Measurements from ENCODE around the gene SESN3.

The SESN3 gene

GRCh38 chr11:95222817-95223216 lies 8.2 kb downstream of the SESN3 start:
- Histone ChIP-seq H3F3A (ENCODE audit: insufficient read depth, low read length) (no peaks in the 10 kb centered on the region), H2AFZ (ENCODE audit: low read length) (no peak overlapping the region), H4K20me1 (ENCODE audit: insufficient read depth, low read length) (no peaks in the 10 kb centered on the region), H3K9ac (ENCODE audit: low read length) (no peak overlapping the region), H3K9me2 (replicated peaks; ENCODE audit: insufficient read depth, low read length) (no peaks in the 10 kb centered on the region), H3K27me3 (replicated peaks; ENCODE audit: insufficient read depth, low read length) (no peaks in the 10 kb centered on the region), H3K4me3 (ENCODE audit: low read length) (no peak overlapping the region), H3K4me2 (ENCODE audit: low read depth, low read length) (no peak overlapping the region), H3K9me3 (replicated peaks; ENCODE audit: insufficient read depth, low read length) (no peaks in the 10 kb centered on the region), H3K36me3 (replicated peaks; ENCODE audit: insufficient read depth, low read length) (no peaks in the 10 kb centered on the region), H3K4me1 (ENCODE audit: low read length) (no peaks in the 10 kb centered on the region), H3K79me2 (ENCODE audit: low read length) (no peaks in the 10 kb centered on the region), H3K27ac (ENCODE audit: low read length) (no peak overlapping the region)
- DNase-seq = no peak
- TF ChIP-seq CTCF (IDR thresholded peaks at IDR 0.05; ENCODE audit: low read length) (no peak), EZH2 (optimal IDR thresholded peaks at IDR 0.05; ENCODE audit: low read depth, low read length) (no peak), EZH2phosphoT487 (IDR thresholded peaks at IDR 0.05; ENCODE audit: low read length) (no peak)

GRCh38 chr11:95219599-95219998 lies 11.4 kb downstream of the SESN3 start:
- Histone ChIP-seq H3K36me3 (replicated peaks; ENCODE audit: insufficient read depth, low read length) (no peaks in the 10 kb centered on the region), H4K20me1 (ENCODE audit: insufficient read depth, low read length) (no peaks in the 10 kb centered on the region), H3F3A (ENCODE audit: insufficient read depth, low read length) (no peaks in the 10 kb centered on the region), H2AFZ (ENCODE audit: low read length) (no peak overlapping the region), H3K9me3 (replicated peaks; ENCODE audit: insufficient read depth, low read length) (no peaks in the 10 kb centered on the region), H3K4me1 (ENCODE audit: low read length) (no peaks in the 10 kb centered on the region), H3K9me2 (replicated peaks; ENCODE audit: insufficient read depth, low read length) (no peaks in the 10 kb centered on the region), H3K9ac (ENCODE audit: low read length) (no peak overlapping the region), H3K4me2 (ENCODE audit: low read depth, low read length) (no peak overlapping the region), H3K4me3 (ENCODE audit: low read length) (no peak overlapping the region), H3K79me2 (ENCODE audit: low read length) (no peaks in the 10 kb centered on the region), H3K27me3 (replicated peaks; ENCODE audit: insufficient read depth, low read length) (no peaks in the 10 kb centered on the region), H3K27ac (ENCODE audit: low read length) (no peak overlapping the region)
- DNase-seq = no peak
- TF ChIP-seq EZH2 (optimal IDR thresholded peaks at IDR 0.05; ENCODE audit: low read depth, low read length) (no peak), CTCF (IDR thresholded peaks at IDR 0.05; ENCODE audit: low read length) (no peak), EZH2phosphoT487 (IDR thresholded peaks at IDR 0.05; ENCODE audit: low read length) (no peak)

- Histone ChIP-seq H3K9me2 (replicated peaks; ENCODE audit: insufficient read depth, low read length) (no peaks in the 10 kb centered on the region), H3K79me2 (ENCODE audit: low read length) (no peaks in the 10 kb centered on the region), H3K4me2 (ENCODE audit: low read depth, low read length) (no peak overlapping the region), H3K27ac (ENCODE audit: low read length) (no peak overlapping the region), H2AFZ (ENCODE audit: low read length) (no peak overlapping the region), H3K27me3 (replicated peaks; ENCODE audit: insufficient read depth, low read length) (no peaks in the 10 kb centered on the region), H3K9me3 (replicated peaks; ENCODE audit: insufficient read depth, low read length) (no peaks in the 10 kb centered on the region), H3K9ac (ENCODE audit: low read length) (no peak overlapping the region), H3K4me3 (ENCODE audit: low read length) (no peak overlapping the region), H3K36me3 (replicated peaks; ENCODE audit: insufficient read depth, low read length) (no peaks in the 10 kb centered on the region), H3F3A (ENCODE audit: insufficient read depth, low read length) (no peaks in the 10 kb centered on the region), H4K20me1 (ENCODE audit: insufficient read depth, low read length) (no peaks in the 10 kb centered on the region), H3K4me1 (ENCODE audit: low read length) (no peaks in the 10 kb centered on the region)
- TF ChIP-seq EZH2phosphoT487 (IDR thresholded peaks at IDR 0.05; ENCODE audit: low read length) = no peak
- TF ChIP-seq CTCF (IDR thresholded peaks at IDR 0.05; ENCODE audit: low read length) = no peak
- TF ChIP-seq EZH2 (optimal IDR thresholded peaks at IDR 0.05; ENCODE audit: low read depth, low read length) = no peak
- no peak for DNase-seq
These were observed 12.9 kb downstream of the SESN3 start for GRCh38 chr11:95218149-95218548.

Data from MM.1S (cell line).